Body of pancreas (tissue), 4 donors: ENCODE results near the gene VASH1. TPM values are rescaled to one million over a fixed set of nuclear protein-coding genes. Genes with fewer than 3 reads are reported as not detected.

Source experiments
- ATAC-seq: fragments of 150-250 bp; one replicate; pipeline ENCODE4 v1.9.1; 2016
- DNase-seq, 4 donors: peaks; one replicate each; pipeline ENCODE4 v3.0.0-alpha.2; 2019
- H3K27ac ChIP-seq, 4 donors: fragments of 200-600 bp; sonication (generic); 1 replicate in 3 of 4; 2 replicates in 1 of 4; pipeline versions ENCODE4 v1.5.1 to v1.6.1; 2016 to 2019; ENCODE audit warnings: mild to moderate bottlenecking in 1 of 4, mixed read lengths in 1 of 4, moderate library complexity in 1 of 4
- H3K27me3 ChIP-seq, 2 donors: fragments of 200-600 bp; sonication (generic); one replicate each; pipeline ENCODE4 v1.6.0; 2016; ENCODE audit warnings: mild to moderate bottlenecking in 1 of 2
- H3K36me3 ChIP-seq, 2 donors: fragments of 200-600 bp; sonication (generic); replicated peaks in 1 of 2; 2 replicates each; pipeline ENCODE4 v1.5.1; 2016; ENCODE audit warnings: low read depth in 2 of 2; ENCODE audit not compliant: insufficient read depth in 1 of 2
- H3K4me1 ChIP-seq: fragments of 200-600 bp; sonication (generic); one replicate; pipeline ENCODE4 v1.6.0; 2016
- H3K4me3 ChIP-seq, 2 donors: fragments of 200-600 bp; sonication (generic); 1 replicate in 1 of 2; 2 replicates in 1 of 2; pipeline ENCODE4 v1.5.1; 2016 to 2019
- H3K9me3 ChIP-seq, 3 donors: fragments of 200-600 bp; sonication (generic); 1 replicate in 2 of 3; 2 replicates in 1 of 3; pipeline ENCODE4 v1.5.1; 2016
- POLR2A ChIP-seq, 3 donors: fragments of 450-650 bp; IDR thresholded peaks; one replicate each; pipeline ENCODE4 v1.6.1; 2016; ENCODE audit warnings: antibody characterized with exemption in 3 of 3, mild to moderate bottlenecking in 2 of 3
- WGBS, 2 donors: methylation state at CpG; one replicate each; pipeline ENCODE4 v1.1.5; 2017; 5-methylcytosine and 5-hydroxymethylcytosine counted together
- intact Hi-C: fragments of 100-400 bp; cut with DNase I; formaldehyde crosslinking; loops from one replicate; pipeline ENCODE4 v1.15.1; 2023
- total RNA-seq, 2 donors: library from RNA; depleted of rRNA; stranded (reverse); fragments of >200 nt; gene quantifications; one replicate each; pipeline ENCODE4 v1.1.0, GENCODE V29; 2016
- TF ChIP-seq, protein P1 (sequence below), 7 experiments: fragments of 450-650 bp in 4 of 7; fragments of 200-600 bp in 3 of 7; sonication (generic) in 3 of 7; IDR thresholded peaks; one replicate each; pipeline ENCODE4 v1.5.1; 2016 to 2019; ENCODE audit warnings: antibody characterized with exemption in 7 of 7

The VASH1 gene
- total RNA-seq, 2 donors from 2014 or later = 3.1 to 5.9 TPM

DNA sequence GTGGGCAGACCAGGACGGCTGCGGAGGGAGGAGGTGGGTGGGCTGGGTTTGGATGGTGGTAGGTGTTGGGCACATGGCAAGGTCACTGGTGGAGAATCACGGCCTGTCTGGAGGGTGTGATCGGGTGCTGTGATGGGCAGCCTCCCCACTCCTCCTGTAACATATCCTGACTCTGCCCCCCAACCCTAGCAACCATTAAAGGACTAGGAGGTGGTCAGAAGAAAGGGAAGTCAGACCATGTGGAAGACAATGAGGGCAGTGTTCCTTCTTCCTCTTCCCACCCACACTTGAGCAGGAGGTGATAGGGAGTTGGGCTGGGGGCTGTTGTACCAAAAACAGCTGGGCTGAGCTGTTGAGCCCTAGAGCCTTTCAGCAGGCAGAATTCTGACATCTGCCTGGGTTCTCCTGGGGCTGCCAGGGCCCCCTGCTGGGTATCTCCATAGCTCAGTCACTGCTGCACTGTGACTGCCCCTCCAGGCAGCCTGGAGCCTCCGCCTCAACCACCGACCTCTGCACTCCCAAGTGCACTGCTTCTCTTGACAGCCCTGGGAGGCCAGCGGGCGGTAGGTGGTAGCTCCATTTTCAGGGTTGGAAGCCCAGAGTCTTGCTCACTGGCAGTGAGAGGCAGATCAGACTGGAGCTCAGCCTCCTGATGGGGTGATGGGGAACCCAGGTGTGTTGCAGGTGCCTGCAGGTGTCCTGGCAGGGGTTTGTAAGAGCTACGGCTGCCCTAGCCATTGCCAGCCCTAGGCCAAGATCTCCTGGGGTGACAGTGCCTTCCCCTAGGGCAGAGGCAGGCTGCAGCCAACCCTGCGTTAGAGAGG lies 15.4 kb downstream of the VASH1 start:
- H3K4me1 ChIP-seq = peaks cover 17% of the 10 kb centered on the region
- no peak overlapping the region for H3K4me3 ChIP-seq
- peak in 1 of 4 donors; percentile 12 for DNase-seq
- ATAC-seq = no peak
- TF ChIP-seq, protein P1, sequence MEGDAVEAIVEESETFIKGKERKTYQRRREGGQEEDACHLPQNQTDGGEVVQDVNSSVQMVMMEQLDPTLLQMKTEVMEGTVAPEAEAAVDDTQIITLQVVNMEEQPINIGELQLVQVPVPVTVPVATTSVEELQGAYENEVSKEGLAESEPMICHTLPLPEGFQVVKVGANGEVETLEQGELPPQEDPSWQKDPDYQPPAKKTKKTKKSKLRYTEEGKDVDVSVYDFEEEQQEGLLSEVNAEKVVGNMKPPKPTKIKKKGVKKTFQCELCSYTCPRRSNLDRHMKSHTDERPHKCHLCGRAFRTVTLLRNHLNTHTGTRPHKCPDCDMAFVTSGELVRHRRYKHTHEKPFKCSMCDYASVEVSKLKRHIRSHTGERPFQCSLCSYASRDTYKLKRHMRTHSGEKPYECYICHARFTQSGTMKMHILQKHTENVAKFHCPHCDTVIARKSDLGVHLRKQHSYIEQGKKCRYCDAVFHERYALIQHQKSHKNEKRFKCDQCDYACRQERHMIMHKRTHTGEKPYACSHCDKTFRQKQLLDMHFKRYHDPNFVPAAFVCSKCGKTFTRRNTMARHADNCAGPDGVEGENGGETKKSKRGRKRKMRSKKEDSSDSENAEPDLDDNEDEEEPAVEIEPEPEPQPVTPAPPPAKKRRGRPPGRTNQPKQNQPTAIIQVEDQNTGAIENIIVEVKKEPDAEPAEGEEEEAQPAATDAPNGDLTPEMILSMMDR (IDR thresholded peaks at IDR 0.05) = no peak
- TF ChIP-seq POLR2A (IDR thresholded peaks at IDR 0.05) = no peak
- no peaks in the 10 kb centered on the region for H3K27me3 ChIP-seq
- H3K27ac ChIP-seq = no peak overlapping the region
- H3K9me3 ChIP-seq = no peaks in the 10 kb centered on the region
- no peaks in the 10 kb centered on the region for H3K36me3 ChIP-seq
- intact Hi-C loops = no loop called here
- 53 to 57% methylated on average over 8 to 10 of the region's 10 CpGs for WGBS, 2 donors

DNA sequence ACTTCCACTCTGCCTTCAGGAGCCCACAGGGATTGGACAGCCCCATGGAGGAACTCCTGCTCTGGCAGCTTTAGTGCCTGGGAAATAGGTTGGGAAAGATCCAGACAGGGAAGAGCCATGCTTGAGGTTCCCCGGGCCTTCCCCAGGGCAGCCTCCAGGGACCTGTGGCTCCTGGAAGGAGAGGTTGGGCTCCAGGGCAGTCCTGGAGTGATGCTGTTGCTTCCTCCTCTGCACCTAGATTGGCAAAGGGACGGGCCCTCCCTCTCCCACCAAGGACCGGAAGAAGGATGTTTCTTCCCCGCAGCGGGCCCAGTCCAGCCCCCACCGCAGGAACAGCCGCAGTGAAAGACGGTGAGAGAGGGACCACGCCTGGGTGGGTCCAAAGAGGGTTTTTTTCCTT lies 16.5 kb downstream of the VASH1 start:
- TF ChIP-seq, protein P1 (IDR thresholded peaks at IDR 0.05) = no peak
- TF ChIP-seq POLR2A (IDR thresholded peaks at IDR 0.05) = no peak
- Histone ChIP-seq H3K4me1 (peaks cover 23% of the 10 kb centered on the region), H3K27ac (no peak overlapping the region), H3K4me3 (no peak overlapping the region), H3K27me3 (no peaks in the 10 kb centered on the region), H3K36me3 (peaks cover 0 to 4% of the 10 kb centered on the region in 2 donors), H3K9me3 (no peaks in the 10 kb centered on the region)
- intact Hi-C loops = no loop called here
- DNase-seq (no peak), ATAC-seq (no peak)
- WGBS, 2 donors = 78 to 80% methylated on average over 6 to 9 of the region's 9 CpGs

DNA sequence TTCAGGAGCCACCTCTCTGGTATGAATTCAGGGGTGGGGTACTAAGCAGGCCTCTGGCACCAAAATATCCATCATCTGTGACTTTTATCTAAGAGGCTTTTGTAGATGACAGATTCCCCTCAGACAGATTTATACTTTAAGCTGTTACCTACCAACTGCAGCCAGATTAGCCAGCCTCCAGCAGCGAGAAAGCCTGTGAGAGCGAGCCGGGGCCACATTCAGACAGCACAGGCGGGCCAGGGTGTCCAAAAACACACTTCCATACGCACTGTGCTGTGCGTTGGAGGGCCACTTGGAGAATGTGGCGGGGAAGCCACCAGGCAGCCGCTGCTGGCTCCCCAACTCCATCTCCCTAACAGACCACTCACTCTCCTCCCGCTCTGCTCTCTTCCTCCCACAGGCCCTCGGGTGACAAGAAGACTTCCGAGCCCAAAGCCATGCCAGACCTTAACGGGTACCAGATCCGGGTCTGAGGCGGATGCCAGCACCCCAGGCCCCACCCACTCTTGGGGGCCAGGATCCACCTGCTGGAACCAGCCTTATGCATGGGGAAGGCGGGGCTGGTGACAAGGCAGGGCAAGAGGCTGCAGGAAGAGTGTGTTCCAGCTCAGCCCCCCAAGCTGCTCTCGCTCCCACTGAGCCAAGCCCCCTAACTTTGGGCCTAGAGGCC lies 17.4 kb downstream of the VASH1 start:
- Histone ChIP-seq H3K4me3 (no peak overlapping the region), H3K4me1 (peaks cover 15% of the 10 kb centered on the region), H3K9me3 (no peaks in the 10 kb centered on the region), H3K27me3 (no peaks in the 10 kb centered on the region), H3K27ac (no peak overlapping the region), H3K36me3 (peaks cover 0 to 4% of the 10 kb centered on the region in 2 donors)
- intact Hi-C loops = no loop called here
- TF ChIP-seq, protein P1 (IDR thresholded peaks at IDR 0.05) = no peak
- TF ChIP-seq POLR2A (IDR thresholded peaks at IDR 0.05) = no peak
- ATAC-seq (no peak), DNase-seq (no peak)
- 84 to 91% methylated on average over 16 of the region's 16 CpGs for WGBS, 2 donors

DNA sequence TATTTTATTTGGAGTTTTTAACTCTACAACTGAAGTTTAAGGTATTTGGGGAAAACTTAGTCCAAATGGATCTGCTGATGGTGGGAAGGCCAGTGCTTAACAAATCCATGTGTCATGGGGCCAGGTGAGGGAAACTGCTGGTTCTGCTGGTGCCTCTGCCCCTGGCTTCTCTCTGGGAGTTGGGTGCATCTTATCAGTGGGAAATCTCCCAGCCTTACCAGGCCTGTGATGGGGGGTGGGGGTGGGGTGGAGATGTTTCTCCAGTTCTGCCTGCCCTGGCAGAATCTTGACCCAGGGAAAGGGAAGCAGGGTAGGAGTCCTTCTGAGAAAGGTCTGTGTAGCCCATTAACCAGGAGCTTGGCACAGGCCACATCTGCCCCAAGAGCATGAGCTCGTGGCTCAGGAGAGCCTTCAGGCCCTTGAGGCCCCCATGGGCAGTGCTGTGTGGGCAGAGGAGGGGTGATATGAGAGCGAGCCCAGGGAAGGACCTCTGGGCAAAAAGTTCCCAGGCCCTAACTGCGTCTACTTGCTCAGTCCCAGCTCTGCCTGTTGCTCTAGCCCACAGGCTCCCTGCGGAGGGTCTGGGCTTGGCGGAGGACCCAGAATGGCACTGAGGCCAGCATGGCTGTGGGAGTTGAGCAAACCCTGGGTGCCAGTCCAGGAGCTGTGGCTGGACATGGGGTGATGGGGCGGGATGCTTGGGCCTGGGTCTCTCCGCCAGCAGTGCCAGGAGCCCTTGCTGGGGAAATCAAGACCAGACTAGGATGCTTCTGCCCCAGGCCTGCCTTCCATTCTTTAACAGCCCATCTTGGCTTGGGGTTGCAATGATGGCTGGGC lies 18.2 kb downstream of the VASH1 start:
- WGBS, 2 donors = 87 to 88% methylated on average over 6 to 7 of the region's 7 CpGs
- H3K4me3 ChIP-seq = no peak overlapping the region
- no peak for ATAC-seq
- H3K4me1 ChIP-seq = peaks cover 12% of the 10 kb centered on the region
- intact Hi-C loops = no loop called here
- no peak for TF ChIP-seq POLR2A (IDR thresholded peaks at IDR 0.05)
- TF ChIP-seq, protein P1 (IDR thresholded peaks at IDR 0.05) = no peak
- DNase-seq = peak in 1 of 4 donors; percentile 8
- H3K9me3 ChIP-seq = no peaks in the 10 kb centered on the region
- H3K27ac ChIP-seq = no peak overlapping the region
- H3K27me3 ChIP-seq = no peaks in the 10 kb centered on the region
- peaks cover 0 to 4% of the 10 kb centered on the region in 2 donors for H3K36me3 ChIP-seq
